H9 (cell line): ENCODE data around the gene PTGES2. TPM values are rescaled to one million over a fixed set of nuclear protein-coding genes. Genes with fewer than 3 reads are reported as not detected.
"Not testable (repeated sequence)": the region's sequence is repeated elsewhere in the genome, so short reads cannot be mapped to it uniquely, and the experiment has no call there.

Experiments used
- DNase-seq: peaks from one replicate; pipeline ENCODE4 v3.0.0-alpha.2; 2017
- H2AFZ ChIP-seq: one replicate; pipeline ENCODE4 v1.6.1; 2013; ENCODE audit warnings: mild to moderate bottlenecking, low read length, control low read depth, moderate library complexity
- H2AK5ac ChIP-seq: 2 replicates; pipeline ENCODE4 v1.6.1; 2013; ENCODE audit warnings: low read length, control low read depth, mixed read lengths; ENCODE audit not compliant: insufficient read length
- H2BK120ac ChIP-seq: one replicate; pipeline ENCODE4 v1.6.1; 2013; ENCODE audit warnings: low read depth, mild to moderate bottlenecking, low read length, control low read depth, inconsistent platforms; ENCODE audit not compliant: poor library complexity, severe bottlenecking
- H2BK12ac ChIP-seq: 2 replicates; pipeline ENCODE4 v1.6.1; 2013; ENCODE audit warnings: low read length, control low read depth, mixed read lengths, low read depth; ENCODE audit not compliant: insufficient read length
- H2BK15ac ChIP-seq: 2 replicates; pipeline ENCODE4 v1.6.1; 2013; ENCODE audit warnings: low read depth, low read length, control low read depth
- H2BK20ac ChIP-seq: one replicate; pipeline ENCODE4 v1.6.1; 2013; ENCODE audit warnings: low read depth, mild to moderate bottlenecking, low read length, control low read depth, inconsistent platforms; ENCODE audit not compliant: poor library complexity, severe bottlenecking
- H2BK5ac ChIP-seq: 2 replicates; pipeline ENCODE4 v1.6.1; 2013; ENCODE audit warnings: low read length, control low read depth, mixed read lengths; ENCODE audit not compliant: insufficient read length
- H3K14ac ChIP-seq: 2 replicates; pipeline ENCODE4 v1.6.1; 2013; ENCODE audit warnings: low read length, control low read depth; ENCODE audit not compliant: insufficient read depth
- H3K18ac ChIP-seq: 2 replicates; pipeline ENCODE4 v1.6.1; 2013; ENCODE audit warnings: low read depth, mild to moderate bottlenecking, mixed read lengths, low read length, control low read depth; ENCODE audit not compliant: insufficient read length
- H3K23ac ChIP-seq: 2 replicates; pipeline ENCODE4 v1.6.1; 2013; ENCODE audit warnings: low read length, control low read depth, mixed read lengths, low read depth; ENCODE audit not compliant: insufficient read length
- H3K23me2 ChIP-seq: 2 replicates; pipeline ENCODE4 v1.6.1; 2013; ENCODE audit warnings: low read depth, mild to moderate bottlenecking, mixed read lengths, low read length, control low read depth; ENCODE audit not compliant: insufficient read length, poor library complexity, severe bottlenecking
- H3K27ac ChIP-seq: 2 replicates; pipeline ENCODE4 v1.5.1; 2013; ENCODE audit warnings: low read length, control low read depth, mixed read lengths, low read depth; ENCODE audit not compliant: insufficient read length
- H3K27me3 ChIP-seq: 2 replicates; pipeline ENCODE4 v1.6.1; 2013; ENCODE audit warnings: low read length, control low read depth, inconsistent platforms; ENCODE audit not compliant: insufficient read depth
- H3K4ac ChIP-seq: 2 replicates; pipeline ENCODE4 v1.6.1; 2013; ENCODE audit warnings: low read depth, mild to moderate bottlenecking, control low read depth, inconsistent platforms, low read length, moderate library complexity
- H3K4me1 ChIP-seq: 2 replicates; pipeline ENCODE4 v1.6.1; 2013; ENCODE audit warnings: low read length, control low read depth, inconsistent platforms; ENCODE audit not compliant: insufficient read depth
- H3K4me2 ChIP-seq: 2 replicates; pipeline ENCODE4 v1.6.1; 2013; ENCODE audit warnings: low read length, control low read depth, mixed read lengths; ENCODE audit not compliant: insufficient read length, insufficient read depth
- H3K56ac ChIP-seq: 2 replicates; pipeline ENCODE4 v1.6.1; 2013; ENCODE audit warnings: low read depth, mild to moderate bottlenecking, mixed read lengths, low read length, control low read depth; ENCODE audit not compliant: insufficient read length
- H3K79me1 ChIP-seq: 2 replicates; pipeline ENCODE4 v1.6.1; 2013; ENCODE audit warnings: low read depth, mild to moderate bottlenecking, moderate library complexity, low read length, control low read depth, inconsistent platforms; ENCODE audit not compliant: insufficient read depth, poor library complexity, severe bottlenecking
- H3K79me2 ChIP-seq: 2 replicates; pipeline ENCODE4 v1.6.1; 2013; ENCODE audit warnings: low read length, control low read depth, inconsistent platforms; ENCODE audit not compliant: insufficient read depth
- H3K9ac ChIP-seq: 2 replicates; pipeline ENCODE4 v1.6.1; 2013; ENCODE audit warnings: low read length, control low read depth, mixed read lengths; ENCODE audit not compliant: insufficient read length; ENCODE audit errors: extremely low read depth
- H3K9me3 ChIP-seq: one replicate; pipeline ENCODE4 v1.6.1; 2013; ENCODE audit warnings: low read depth, low read length, inconsistent platforms; ENCODE audit not compliant: control insufficient read depth
- H3T11ph ChIP-seq: one replicate; pipeline ENCODE4 v1.6.1; 2013; ENCODE audit warnings: mild to moderate bottlenecking, low read length, control low read depth, inconsistent platforms
- H4K20me1 ChIP-seq: one replicate; pipeline ENCODE4 v1.6.1; 2013; ENCODE audit not compliant: control insufficient read depth, insufficient read length, insufficient read depth
- H4K5ac ChIP-seq: 2 replicates; pipeline ENCODE4 v1.6.1; 2013; ENCODE audit warnings: low read depth, mild to moderate bottlenecking, mixed read lengths, low read length, control low read depth; ENCODE audit not compliant: insufficient read length
- H4K8ac ChIP-seq: replicated peaks from 2 replicates; pipeline ENCODE4 v1.6.1; 2013; ENCODE audit warnings: low read length, control low read depth, mixed read lengths, low read depth; ENCODE audit not compliant: insufficient read length
- H4K91ac ChIP-seq: 2 replicates; pipeline ENCODE4 v1.6.1; 2013; ENCODE audit warnings: low read depth, mild to moderate bottlenecking, moderate library complexity, mixed read lengths, low read length, control low read depth; ENCODE audit not compliant: insufficient read length
- H3K27ac Mint-ChIP-seq, 3 experiments: 2 replicates in 2 of 3; 3 replicates in 1 of 3; pipeline ENCODE4 v1.8.0; 2020 to 2021; ENCODE audit warnings: mixed read lengths in 3 of 3, mild to moderate bottlenecking in 1 of 3, moderate library complexity in 1 of 3
- H3K27me3 Mint-ChIP-seq: 2 replicates; pipeline ENCODE4 v1.8.0; 2021; ENCODE audit warnings: low read depth, mild to moderate bottlenecking, moderate library complexity, mixed read lengths
- H3K36me3 Mint-ChIP-seq, 3 experiments: 2 replicates in 2 of 3; 3 replicates in 1 of 3; pipeline ENCODE4 v1.8.0; 2020 to 2021; ENCODE audit warnings: low read depth in 3 of 3, mixed read lengths in 3 of 3; ENCODE audit not compliant: insufficient read depth in 1 of 3
- H3K4me1 Mint-ChIP-seq, 2 experiments: 2 replicates each; pipeline ENCODE4 v1.8.0; 2020; ENCODE audit warnings: mixed read lengths in 2 of 2
- H3K4me3 Mint-ChIP-seq, 2 experiments: 2 replicates in 1 of 2; 3 replicates in 1 of 2; pipeline ENCODE4 v1.8.0; 2020 to 2021; ENCODE audit warnings: mild to moderate bottlenecking in 2 of 2, mixed read lengths in 2 of 2, moderate library complexity in 1 of 2
- H3K9me3 Mint-ChIP-seq, 2 experiments: 2 replicates in 1 of 2; 3 replicates in 1 of 2; pipeline ENCODE4 v1.8.0; 2020; ENCODE audit warnings: mild to moderate bottlenecking in 2 of 2, mixed read lengths in 2 of 2, moderate library complexity in 1 of 2
- CTCF ChIP-seq: fragments of 200-600 bp; sonication (generic); conservative IDR thresholded peaks from 3 replicates; pipeline ENCODE4 v1.8.0; 2021; ENCODE audit warnings: antibody characterized with exemption, mild to moderate bottlenecking
- WGBS: extraction: QIAGEN DNeasy Blood & Tissue Kit; methylation state at CpG from one replicate; pipeline ENCODE4 v1.1.7; 2013; ENCODE audit warnings: missing lambda C conversion rate, low lambda C conversion rate, mixed read lengths; ENCODE audit not compliant: insufficient read length; ENCODE audit errors: extremely low coverage; 5-methylcytosine and 5-hydroxymethylcytosine counted together
- total RNA-seq: library from RNA; stranded (reverse); gene quantifications from 2 replicates; pipeline ENCODE4 v1.2.1, GENCODE V29; 2021

The PTGES2 gene
- total RNA-seq, 1 experiment from 2014 or later, result 63.9 TPM

DNA sequence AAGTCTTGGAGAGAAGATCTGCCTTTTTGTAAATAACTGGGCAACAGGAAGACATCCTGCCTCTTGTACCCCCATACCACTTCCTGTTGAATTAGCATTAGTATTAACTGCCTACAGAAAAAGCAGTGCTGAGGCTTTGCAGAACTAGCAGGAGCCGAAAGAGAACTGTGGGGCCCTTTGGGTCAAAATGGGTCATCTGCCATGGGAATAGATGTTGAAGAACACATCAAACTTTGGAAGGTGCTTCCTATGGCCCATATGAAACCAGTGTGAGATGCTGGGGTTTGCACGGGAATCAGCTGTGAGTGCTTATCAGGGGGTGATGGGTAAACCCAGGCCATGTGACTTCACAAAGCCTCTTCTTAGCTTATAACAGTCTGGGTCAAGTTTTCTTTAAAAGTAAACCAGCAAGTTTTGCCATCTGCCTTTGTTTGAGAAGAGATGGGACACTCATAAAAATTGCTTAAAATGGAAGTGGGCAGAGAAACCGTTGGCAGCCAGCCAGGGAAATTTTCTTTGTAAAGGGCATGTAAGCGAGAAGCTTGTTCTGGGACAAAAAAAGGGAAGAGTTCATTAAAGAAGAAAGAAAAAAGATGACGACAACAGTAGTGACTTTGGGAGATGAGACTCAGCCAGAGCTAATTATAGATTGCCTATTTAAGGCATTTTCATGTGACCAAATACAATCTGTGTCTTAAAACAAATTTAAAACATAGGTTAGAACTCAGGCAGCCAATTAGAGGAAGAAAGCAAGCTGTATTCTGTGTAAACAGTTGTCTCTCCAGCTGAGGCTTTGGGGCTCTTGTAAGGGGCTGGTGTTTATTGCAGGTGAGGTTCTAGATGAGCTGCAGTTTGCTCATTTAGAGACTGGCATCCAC lies 55.1 kb downstream of the PTGES2 start:
- Mint-ChIP-seq H3K36me3 (peaks cover 0 to 6% (median 0%) of the 10 kb centered on the region in 3 experiments; a peak in 3 of 7 replicates), H3K4me1 (peaks cover 25% of the 10 kb centered on the region in 2 experiments), H3K27me3 (no peaks in the 10 kb centered on the region), H3K9me3 (no peaks in the 10 kb centered on the region), H3K27ac (peak overlapping the region; percentile 10 to 95 (median 42); a peak in 5 of 7 replicates), H3K4me3 (peak overlapping the region in 1 of 2 experiments; percentile 38; a peak in 1 of 5 replicates)
- H3K79me1 ChIP-seq, result no peaks in the 10 kb centered on the region
- no peaks in the 10 kb centered on the region for H4K20me1 ChIP-seq
- no peak overlapping the region for H2AFZ ChIP-seq
- H3K4me1 ChIP-seq, result peaks cover 4% of the 10 kb centered on the region; the same call in 1 of the 2 replicates
- WGBS, result no CpG with 5 or more reads among the region's 5 CpGs
- H3K79me2 ChIP-seq, result peaks cover 5% of the 10 kb centered on the region; the same call in 1 of the 2 replicates
- no peak overlapping the region for H3T11ph ChIP-seq
- no peak overlapping the region for H3K27ac ChIP-seq
- H4K5ac ChIP-seq, result no peak overlapping the region
- H4K8ac ChIP-seq, result no peak overlapping the region
- no peaks in the 10 kb centered on the region for H3K9me3 ChIP-seq
- no peak for TF ChIP-seq CTCF
- H3K9ac ChIP-seq, result no peak overlapping the region
- no peak overlapping the region for H3K18ac ChIP-seq
- H2BK120ac ChIP-seq, result no peak overlapping the region
- H3K4me2 ChIP-seq, result no peak overlapping the region
- DNase-seq, result no peak
- no peak overlapping the region for H2BK15ac ChIP-seq
- no peak overlapping the region for H4K91ac ChIP-seq
- no peak overlapping the region for H2AK5ac ChIP-seq
- H3K23me2 ChIP-seq, result peaks cover 13% of the 10 kb centered on the region
- no peak overlapping the region for H3K4ac ChIP-seq
- H2BK12ac ChIP-seq, result no peak overlapping the region
- H3K14ac ChIP-seq, result no peak overlapping the region
- H3K23ac ChIP-seq, result no peak overlapping the region
- no peak overlapping the region for H2BK20ac ChIP-seq
- no peaks in the 10 kb centered on the region for H3K27me3 ChIP-seq
- H3K56ac ChIP-seq, result no peak overlapping the region
- no peak overlapping the region for H2BK5ac ChIP-seq

- H3K27ac Mint-ChIP-seq, H3K79me2 ChIP-seq, H3K56ac ChIP-seq, H2BK120ac ChIP-seq, H3K4ac ChIP-seq, H3K4me3 Mint-ChIP-seq, H2BK15ac ChIP-seq, H4K5ac ChIP-seq, H3K23ac ChIP-seq, H3K36me3 Mint-ChIP-seq, H3K27me3 ChIP-seq, DNase-seq, H4K20me1 ChIP-seq, H3T11ph ChIP-seq, H3K9ac ChIP-seq, H3K14ac ChIP-seq, H3K18ac ChIP-seq, H3K4me1 ChIP-seq, H3K79me1 ChIP-seq, H3K9me3 ChIP-seq, H3K27ac ChIP-seq, H3K27me3 Mint-ChIP-seq, H4K91ac ChIP-seq, H2BK5ac ChIP-seq, H2BK12ac ChIP-seq, H2AFZ ChIP-seq, H3K4me2 ChIP-seq, H4K8ac ChIP-seq, H2BK20ac ChIP-seq, H2AK5ac ChIP-seq, H3K9me3 Mint-ChIP-seq: not testable (repeated sequence)
- WGBS, result no CpG with 5 or more reads among the region's 12 CpGs
- peaks cover 16% of the 10 kb centered on the region for H3K23me2 ChIP-seq
- H3K4me1 Mint-ChIP-seq, result peaks cover 25 to 26% of the 10 kb centered on the region in 2 experiments
Measured at GRCh38 chr9:128071475-128071874, 56.1 kb downstream of the PTGES2 start.
